A673 (cell line): ENCODE measurements around the gene OGA.
A peak's percentile ranks its signal among the peaks of the same experiment; 100 is the strongest.

Experiments
- EZH2 ChIP-seq: fragments of 200-600 bp; sonication (generic); IDR thresholded peaks from 2 replicates; pipeline ENCODE4 v1.6.1; 2017; ENCODE audit warnings: borderline replicate concordance, low read depth, mild to moderate bottlenecking, mixed read lengths, antibody characterized with exemption, low read length; ENCODE audit not compliant: poor library complexity, severe bottlenecking
- TF ChIP-seq, protein P1 (sequence below): fragments of 300-800, 200-600 bp; sonication (generic); conservative IDR thresholded peaks from 2 replicates; pipeline ENCODE4 v1.5.1; 2017; ENCODE audit warnings: low read depth, mild to moderate bottlenecking, antibody characterized with exemption, low read length, moderate library complexity, mixed read lengths

DNA sequence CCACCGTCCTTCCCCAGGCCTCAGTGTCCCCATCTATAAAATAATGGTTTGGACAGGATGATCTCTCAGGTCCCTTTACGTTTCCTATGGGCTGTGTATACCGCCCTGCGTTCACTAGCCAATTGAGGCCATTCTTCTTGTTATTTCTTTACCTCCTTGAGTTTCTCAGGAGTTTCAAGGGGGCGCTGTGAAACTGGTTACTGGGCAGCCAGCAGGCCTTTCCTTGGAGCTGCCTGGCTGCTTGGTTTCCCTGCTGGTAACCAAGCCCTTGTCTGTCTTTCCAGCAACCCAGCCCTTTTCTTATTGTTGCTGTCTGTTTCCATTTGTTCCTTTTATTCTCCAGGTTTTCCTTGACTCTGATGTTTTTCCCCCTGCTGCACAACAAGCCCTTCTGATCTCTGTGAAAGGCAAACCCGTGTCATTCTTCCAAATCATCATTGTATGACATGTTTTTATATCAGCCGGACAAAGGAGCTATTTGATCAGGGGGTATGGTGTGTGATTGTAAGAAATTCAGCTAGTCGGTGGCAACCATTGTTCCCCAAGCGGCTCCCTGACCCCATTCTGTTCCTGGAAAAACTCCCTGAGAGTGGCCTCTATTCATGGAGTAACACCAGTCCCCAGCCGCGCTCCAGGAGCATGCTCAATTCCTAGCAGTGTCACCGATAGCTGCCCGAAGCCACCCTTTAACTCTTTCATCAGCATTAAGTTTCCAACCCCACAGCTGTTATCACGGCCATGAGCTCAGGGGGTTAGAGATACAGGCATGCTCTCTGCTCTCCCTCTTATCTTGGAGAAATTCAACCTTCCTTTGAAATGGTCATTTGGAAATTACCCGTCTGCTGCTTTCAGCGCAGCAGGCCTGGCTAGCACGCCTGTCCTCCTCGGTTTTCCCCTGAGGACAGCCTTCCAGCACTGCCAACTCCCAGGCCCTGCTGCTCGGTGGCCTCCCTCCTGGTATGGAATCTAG, 68.9 kb downstream of the OGA start:
- TF ChIP-seq, protein P1, sequence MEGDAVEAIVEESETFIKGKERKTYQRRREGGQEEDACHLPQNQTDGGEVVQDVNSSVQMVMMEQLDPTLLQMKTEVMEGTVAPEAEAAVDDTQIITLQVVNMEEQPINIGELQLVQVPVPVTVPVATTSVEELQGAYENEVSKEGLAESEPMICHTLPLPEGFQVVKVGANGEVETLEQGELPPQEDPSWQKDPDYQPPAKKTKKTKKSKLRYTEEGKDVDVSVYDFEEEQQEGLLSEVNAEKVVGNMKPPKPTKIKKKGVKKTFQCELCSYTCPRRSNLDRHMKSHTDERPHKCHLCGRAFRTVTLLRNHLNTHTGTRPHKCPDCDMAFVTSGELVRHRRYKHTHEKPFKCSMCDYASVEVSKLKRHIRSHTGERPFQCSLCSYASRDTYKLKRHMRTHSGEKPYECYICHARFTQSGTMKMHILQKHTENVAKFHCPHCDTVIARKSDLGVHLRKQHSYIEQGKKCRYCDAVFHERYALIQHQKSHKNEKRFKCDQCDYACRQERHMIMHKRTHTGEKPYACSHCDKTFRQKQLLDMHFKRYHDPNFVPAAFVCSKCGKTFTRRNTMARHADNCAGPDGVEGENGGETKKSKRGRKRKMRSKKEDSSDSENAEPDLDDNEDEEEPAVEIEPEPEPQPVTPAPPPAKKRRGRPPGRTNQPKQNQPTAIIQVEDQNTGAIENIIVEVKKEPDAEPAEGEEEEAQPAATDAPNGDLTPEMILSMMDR: 0 out of 2 replicates have a peak, but pooled peaks have one; percentile 22
- TF ChIP-seq EZH2: no peak
